Tracheal epithelial cell (primary cell): ENCODE data around the gene CPNE1. TPM values are rescaled to one million over a fixed set of nuclear protein-coding genes. Genes with fewer than 3 reads are reported as not detected.

Experiments used
- total RNA-seq: library from RNA; depleted of rRNA; stranded (reverse); fragments of >200 nt; gene quantifications from 2 replicates; pipeline ENCODE4 v1.2.1, GENCODE V29; 2014

Gene CPNE1
- total RNA-seq = 57.1 and 110 TPM in 2 replicates

DNA sequence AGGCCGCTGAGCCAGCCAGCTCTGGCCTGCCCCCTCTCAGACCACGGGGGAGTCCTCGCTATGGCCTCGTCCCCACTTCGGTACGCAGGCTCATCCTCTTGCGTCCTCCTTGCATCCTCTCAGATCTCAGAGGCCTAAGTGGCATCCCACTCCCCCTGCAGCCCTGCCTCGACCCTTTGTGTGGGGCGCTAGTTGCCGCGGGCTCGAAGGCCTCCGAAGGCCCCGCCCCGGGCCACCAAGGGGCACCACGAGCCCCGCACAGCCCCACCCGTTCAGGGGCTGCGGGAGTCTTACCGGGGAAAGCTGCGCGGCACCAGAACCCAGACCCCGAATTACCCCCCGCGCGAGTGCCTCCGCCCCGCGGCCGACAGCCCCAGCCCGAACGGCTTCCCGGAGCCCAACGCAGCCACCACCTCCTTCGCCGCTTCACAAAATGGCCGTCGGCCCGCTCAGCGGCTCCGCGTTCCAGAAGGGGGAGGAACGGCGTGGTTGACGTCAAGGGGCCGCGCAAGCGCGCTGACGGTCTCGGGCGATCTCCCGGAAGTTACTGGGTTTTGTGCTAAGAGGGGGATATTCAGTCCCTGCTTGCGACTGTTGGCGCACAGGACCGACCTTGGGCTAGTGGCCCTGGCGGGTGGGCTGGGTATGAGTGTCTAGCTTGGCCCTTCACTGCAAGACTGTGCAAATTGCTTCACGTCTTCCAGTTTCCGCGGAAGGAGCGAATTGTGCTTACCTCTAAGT, at the start of gene CPNE1, which contains the start of gene RBM12:
CPNE1 (minus strand) TSS at position 435 of the 741 bp plus-strand sequence. CDS start 31,977 bp downstream, outside the sequence.
RBM12 (minus strand) TSS at position 435 of the 741 bp plus-strand sequence. CDS start 9,578 bp downstream, outside the sequence.

GRCh38 chr20:35699127-35699956, 34.6 kb upstream of the CPNE1 start, which contains the start of the genes NFS1 and ROMO1:
NFS1 (minus strand) TSS chr20:35699352; CDS start chr20:35699288, 64 bp downstream.
ROMO1 (plus strand) TSS chr20:35699405; CDS start chr20:35699633, 228 bp downstream.

GRCh38 chr20:35615667-35616464, 48.8 kb downstream of the CPNE1 start, which contains the start of gene SPAG4:
SPAG4 (plus strand) TSS chr20:35615829; CDS start chr20:35616004, 175 bp downstream.

Other genes with a start within 250 kb of the CPNE1 start
- under 0.01 and 3.9 TPM in 2 replicates for gene GDF5, start 226.7 kb downstream of the CPNE1 start, total RNA-seq
- 17.8 and 33.7 TPM in 2 replicates for gene CEP250, start 209.3 kb downstream of the CPNE1 start, total RNA-seq
- not detected in 2 replicates for gene C20orf173, start 135.2 kb downstream of the CPNE1 start, total RNA-seq
- 367 and 383 TPM in 2 replicates for gene ERGIC3, start 122.8 kb downstream of the CPNE1 start, total RNA-seq
- 10.9 and 16.9 TPM in 2 replicates for gene SPAG4, start 49.1 kb downstream of the CPNE1 start, total RNA-seq
- gene RBM12, start within 50 bp of the CPNE1 start, total RNA-seq = 43.5 and 47.2 TPM in 2 replicates
- gene NFS1, start 34.5 kb upstream of the CPNE1 start, total RNA-seq = 26.7 and 30.9 TPM in 2 replicates
- gene ROMO1, start 34.5 kb upstream of the CPNE1 start, total RNA-seq = 149 and 260 TPM in 2 replicates
- 189 and 196 TPM in 2 replicates for gene RBM39, start 77.4 kb upstream of the CPNE1 start, total RNA-seq
- 23.0 and 28.0 TPM in 2 replicates for gene PHF20, start 107.1 kb upstream of the CPNE1 start, total RNA-seq